Peyer's patch (tissue), 4 donors: ENCODE results near the gene ERC2. TPM values are rescaled to one million over a fixed set of nuclear protein-coding genes. Genes with fewer than 3 reads are reported as not detected.

Experiments used
- DNase-seq, 3 donors: peaks; one replicate each; pipeline ENCODE4 v3.0.0-alpha.2; 2017 to 2019
- H3K27ac ChIP-seq, 4 donors: fragments of 200-600 bp; sonication (generic); one replicate each; pipeline ENCODE4 v1.5.1; 2016 to 2019
- H3K27me3 ChIP-seq, 2 donors: fragments of 200-600 bp; sonication (generic); one replicate each; pipeline ENCODE4 v1.5.1; 2019
- H3K36me3 ChIP-seq, 3 donors: fragments of 200-600 bp; sonication (generic); one replicate each; pipeline ENCODE4 v1.5.1; 2016 to 2019
- H3K4me1 ChIP-seq, 4 donors: fragments of 200-600 bp; sonication (generic); one replicate each; pipeline ENCODE4 v1.5.1; 2016 to 2019
- H3K4me3 ChIP-seq, 4 donors: fragments of 200-600 bp; sonication (generic); 1 replicate in 3 of 4; 2 replicates in 1 of 4; pipeline ENCODE4 v1.5.1; 2016 to 2019; ENCODE audit warnings: mild to moderate bottlenecking in 1 of 4
- H3K9me3 ChIP-seq, 4 donors: fragments of 200-600 bp; sonication (generic); one replicate each; pipeline ENCODE4 v1.5.1; 2016 to 2019; ENCODE audit warnings: mild to moderate bottlenecking in 1 of 4
- CTCF ChIP-seq, 6 experiments: fragments of 450-650 bp in 4 of 6; fragments of 200-600 bp in 2 of 6; sonication (generic) in 1 of 6; IDR thresholded peaks; one replicate each; pipeline ENCODE4 v1.5.1; 2017 to 2019; ENCODE audit warnings: antibody characterized with exemption in 6 of 6, mild to moderate bottlenecking in 3 of 6, moderate library complexity in 1 of 6
- POLR2A ChIP-seq, 2 donors: fragments of 450-650 bp; IDR thresholded peaks; one replicate each; pipeline ENCODE4 v1.5.1; 2017; ENCODE audit warnings: antibody characterized with exemption in 2 of 2, mild to moderate bottlenecking in 2 of 2, moderate library complexity in 2 of 2
- total RNA-seq, 4 donors: library from RNA; depleted of rRNA; stranded (reverse); fragments of >200 nt; gene quantifications; one replicate each; pipeline ENCODE4 v1.1.0, GENCODE V29; 2016

Gene ERC2
- total RNA-seq, 4 donors from 2014 or later = 0.18 to 0.83 TPM; not detected in 2

- no peaks in the 10 kb centered on the region for H3K9me3 ChIP-seq
- H3K27me3 ChIP-seq = no peaks in the 10 kb centered on the region
- H3K4me1 ChIP-seq = no peaks in the 10 kb centered on the region
- no peak overlapping the region for H3K4me3 ChIP-seq
- no peak overlapping the region for H3K27ac ChIP-seq
- TF ChIP-seq POLR2A (IDR thresholded peaks at IDR 0.05) (no peak), CTCF (IDR thresholded peaks at IDR 0.05) (no peak)
- DNase-seq = no peak
- H3K36me3 ChIP-seq = no peaks in the 10 kb centered on the region
Observed at GRCh38 chr3:55647063-55647462, 821.2 kb downstream of the ERC2 start.

GRCh38 chr3:55646121-55646520 is 822.1 kb downstream of the ERC2 start:
- no peak overlapping the region for H3K27ac ChIP-seq
- DNase-seq = no peak
- H3K36me3 ChIP-seq = no peaks in the 10 kb centered on the region
- H3K27me3 ChIP-seq = no peaks in the 10 kb centered on the region
- no peaks in the 10 kb centered on the region for H3K9me3 ChIP-seq
- H3K4me1 ChIP-seq = no peaks in the 10 kb centered on the region
- no peak overlapping the region for H3K4me3 ChIP-seq
- no peak for TF ChIP-seq CTCF (IDR thresholded peaks at IDR 0.05)
- no peak for TF ChIP-seq POLR2A (IDR thresholded peaks at IDR 0.05)

- Histone ChIP-seq H3K27me3 (no peaks in the 10 kb centered on the region), H3K27ac (no peak overlapping the region), H3K4me1 (no peaks in the 10 kb centered on the region), H3K36me3 (no peaks in the 10 kb centered on the region), H3K4me3 (no peak overlapping the region), H3K9me3 (no peaks in the 10 kb centered on the region)
- no peak for DNase-seq
- TF ChIP-seq CTCF (IDR thresholded peaks at IDR 0.05) (no peak), POLR2A (IDR thresholded peaks at IDR 0.05) (no peak)
Observed at GRCh38 chr3:55645422-55645821, 822.8 kb downstream of the ERC2 start.

GRCh38 chr3:55643283-55643682 is 825.0 kb downstream of the ERC2 start:
- TF ChIP-seq CTCF (IDR thresholded peaks at IDR 0.05) (no peak), POLR2A (IDR thresholded peaks at IDR 0.05) (no peak)
- no peak for DNase-seq
- Histone ChIP-seq H3K27me3 (no peaks in the 10 kb centered on the region), H3K4me1 (no peaks in the 10 kb centered on the region), H3K27ac (no peak overlapping the region), H3K36me3 (no peaks in the 10 kb centered on the region), H3K9me3 (no peaks in the 10 kb centered on the region), H3K4me3 (no peak overlapping the region)

- Histone ChIP-seq H3K9me3 (no peaks in the 10 kb centered on the region), H3K4me3 (no peak overlapping the region), H3K36me3 (no peaks in the 10 kb centered on the region), H3K4me1 (no peaks in the 10 kb centered on the region), H3K27me3 (no peaks in the 10 kb centered on the region), H3K27ac (no peak overlapping the region)
- DNase-seq = no peak
- TF ChIP-seq POLR2A (IDR thresholded peaks at IDR 0.05) (no peak), CTCF (IDR thresholded peaks at IDR 0.05) (no peak)
Observed at GRCh38 chr3:55641964-55642363, 826.3 kb downstream of the ERC2 start.
